ENCODE data around the gene ARRDC1.
"Not testable (repeated sequence)": the region's sequence is repeated elsewhere in the genome, so short reads cannot be mapped to it uniquely, and the experiment has no call there.

Gene ARRDC1

DNA sequence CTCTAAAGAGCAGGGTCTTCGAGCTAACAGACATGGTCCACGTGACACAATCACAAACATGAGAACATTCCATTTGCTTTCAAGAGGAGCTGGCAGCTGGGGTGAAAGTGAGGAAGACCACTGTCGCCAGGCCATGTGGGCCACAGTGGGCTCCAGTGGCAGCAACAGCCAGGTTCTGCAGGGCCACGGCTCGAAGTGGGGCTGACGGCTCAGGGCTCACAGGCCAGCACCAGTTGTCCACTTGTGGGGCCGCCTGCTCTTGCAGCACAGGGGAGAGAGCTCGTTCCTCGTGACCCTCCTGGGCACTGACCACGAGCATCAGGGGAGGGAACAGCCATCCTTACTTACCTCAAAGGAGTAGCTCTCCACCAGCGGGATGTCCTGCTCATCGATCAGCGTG, 17.2 kb upstream of the ARRDC1 start:
- no peak for FAIRE-seq

DNA sequence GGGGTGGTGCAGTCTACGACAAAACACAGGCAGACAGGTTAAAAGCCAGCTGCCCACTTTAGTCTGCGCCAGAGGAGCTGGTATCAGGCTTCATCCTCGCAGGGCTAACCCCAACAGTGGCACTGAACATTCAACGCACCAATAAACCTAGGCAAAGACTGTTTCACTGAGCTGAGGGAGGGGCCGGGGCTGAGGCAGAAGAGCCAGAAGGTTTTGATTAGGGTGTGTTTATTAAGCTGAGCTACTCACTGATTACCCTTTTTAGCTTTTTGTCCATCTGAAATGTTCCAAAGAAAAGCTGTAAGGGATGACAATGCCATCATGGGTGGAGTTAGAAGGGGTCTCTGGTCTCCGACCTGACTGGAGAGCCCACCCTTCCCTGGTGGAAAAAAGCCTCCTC, 16.6 kb upstream of the ARRDC1 start:
- FAIRE-seq = no peak

DNA sequence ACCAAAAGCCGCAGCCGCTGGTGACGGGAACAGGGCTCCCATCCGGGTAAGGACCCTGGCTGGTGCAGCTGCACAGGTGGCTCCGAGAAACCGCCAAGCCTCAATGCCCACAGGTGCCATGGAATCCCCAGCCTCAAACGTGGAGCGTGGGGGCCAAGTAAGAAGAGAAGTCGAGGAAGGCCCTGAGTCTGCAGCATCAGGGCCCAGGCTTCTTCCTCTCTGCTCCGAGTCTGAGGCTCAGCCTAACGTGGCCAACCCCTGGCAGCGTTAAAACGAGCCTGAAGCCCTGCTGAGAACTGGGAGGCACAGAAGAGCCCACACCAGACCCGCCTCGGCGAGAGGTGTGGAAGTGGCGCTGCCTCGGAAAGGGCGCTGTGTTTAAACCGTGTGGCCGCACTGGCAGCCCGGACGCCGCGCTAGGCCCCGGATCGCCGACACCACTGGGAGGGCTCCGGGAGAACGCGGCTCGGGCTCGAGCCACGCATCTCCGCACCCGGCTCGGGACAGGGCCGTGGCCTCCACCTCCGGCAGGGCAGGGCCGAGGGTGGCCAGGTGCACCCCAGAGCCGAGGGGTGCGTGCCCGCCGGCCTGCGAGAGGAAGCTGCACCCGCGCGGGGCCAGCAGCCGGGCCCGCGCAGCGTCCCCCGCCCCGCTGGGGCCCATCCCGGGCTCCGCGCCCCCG, 15.9 kb upstream of the ARRDC1 start:
- FAIRE-seq = no peak

DNA sequence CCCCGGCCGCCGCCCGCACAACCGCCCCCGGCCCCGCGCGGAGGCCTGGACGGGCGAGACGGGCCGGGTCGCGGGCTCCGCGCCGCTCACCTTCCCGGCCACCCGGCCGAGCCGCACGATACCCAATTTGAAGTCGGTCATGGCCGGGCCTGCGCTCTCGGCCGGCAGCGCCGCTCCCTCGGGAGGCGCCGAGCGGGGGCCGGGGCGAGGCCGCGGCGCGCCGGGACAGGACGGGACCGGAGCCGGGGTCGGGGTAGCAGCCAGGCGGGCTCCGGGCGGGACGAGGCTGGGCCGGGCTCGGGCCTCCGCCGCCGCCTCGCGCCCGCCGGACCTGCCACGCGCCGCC, 15.4 kb upstream of the ARRDC1 start:
- FAIRE-seq = no peak

DNA sequence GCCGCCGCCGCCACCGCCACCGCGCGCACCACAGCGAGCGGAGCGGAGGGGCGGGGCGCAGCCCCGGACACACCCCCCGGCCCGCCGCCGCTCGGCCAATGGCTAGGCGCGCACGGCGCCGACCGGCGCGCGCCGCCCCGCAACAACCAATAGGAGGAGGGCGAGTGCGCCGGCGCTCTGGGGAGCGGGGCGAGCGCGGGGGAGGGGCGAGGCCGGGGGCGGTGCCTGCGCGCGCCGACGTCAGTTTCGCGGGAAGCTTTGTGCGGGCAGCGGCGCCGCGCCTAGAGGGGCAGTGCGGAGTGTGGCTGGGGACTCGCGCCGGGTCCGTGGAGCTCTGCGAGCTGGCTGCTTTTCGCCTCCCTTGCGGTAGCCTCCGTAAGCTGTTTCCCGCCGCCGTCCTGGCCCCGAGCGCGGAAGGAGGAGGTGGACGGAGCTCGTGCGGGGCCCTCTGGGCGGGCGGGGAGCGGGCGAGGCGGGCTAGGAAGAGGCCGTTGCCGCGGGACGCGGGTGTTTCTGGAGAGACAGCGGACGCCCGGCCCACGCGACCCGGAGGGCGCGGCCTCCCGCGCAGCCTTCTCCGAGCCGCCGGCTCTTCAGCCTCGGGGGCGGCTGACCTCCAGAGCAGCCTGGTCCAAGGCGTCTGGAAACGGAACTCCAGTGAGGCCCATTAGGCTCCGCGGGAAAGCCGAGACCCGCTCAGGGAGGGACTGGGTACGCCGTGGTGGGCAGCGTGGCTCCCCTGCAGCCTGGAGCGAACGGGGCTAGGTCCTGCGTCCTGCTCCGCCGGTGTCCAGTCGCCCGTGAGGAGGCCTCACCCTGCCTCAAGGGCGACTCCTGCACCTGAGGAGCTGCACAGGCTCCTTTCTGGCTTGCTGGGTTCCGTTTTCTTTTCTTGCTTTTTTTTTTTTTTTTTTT, 14.8 kb upstream of the ARRDC1 start, which contains the start of gene ZMYND19:
TSS of gene ZMYND19 (minus strand) at position 44 of the 915 bp plus-strand sequence. CDS start 249 bp downstream, outside the sequence.
- FAIRE-seq = no peak

DNA sequence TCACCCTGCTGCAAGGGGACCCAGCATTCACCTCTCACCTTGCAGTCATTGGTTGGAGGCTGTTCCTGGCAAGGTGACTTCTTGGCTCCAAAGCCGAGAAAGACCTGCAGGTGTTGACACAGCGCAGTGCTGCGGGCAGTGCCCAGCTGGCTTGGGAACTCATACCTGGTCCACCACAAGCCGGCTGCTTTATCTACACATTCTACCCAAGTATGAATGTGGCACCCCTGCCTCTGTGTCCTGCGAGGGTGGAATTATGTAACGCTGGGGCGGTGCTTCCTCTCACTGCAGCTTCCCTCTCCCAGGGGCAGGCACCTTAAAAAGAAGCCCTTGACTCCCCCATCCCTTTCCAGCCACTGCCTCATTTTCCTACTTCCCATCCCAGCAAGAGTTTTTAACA, 12.7 kb upstream of the ARRDC1 start:
- FAIRE-seq = no peak

DNA sequence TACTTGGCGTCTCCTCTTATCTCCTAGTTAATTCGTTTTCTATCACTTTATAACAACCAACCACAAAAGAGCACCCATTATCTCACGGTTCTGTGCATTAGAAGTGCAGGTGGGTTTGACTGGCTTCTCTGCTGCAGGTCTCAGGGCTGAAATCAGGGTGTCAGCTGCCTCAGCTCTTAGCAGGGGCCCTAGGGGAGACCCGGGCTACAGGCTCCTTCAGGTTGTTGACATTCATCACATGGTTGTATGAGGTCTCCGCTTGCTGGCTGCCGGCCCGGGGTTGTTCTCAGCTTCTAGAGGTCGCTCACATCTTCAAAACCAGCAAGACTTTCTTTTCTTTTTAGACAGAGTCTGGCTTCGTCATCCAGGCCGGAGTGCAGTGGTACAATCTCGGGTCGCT, 12.3 kb upstream of the ARRDC1 start:
- no peak for FAIRE-seq

DNA sequence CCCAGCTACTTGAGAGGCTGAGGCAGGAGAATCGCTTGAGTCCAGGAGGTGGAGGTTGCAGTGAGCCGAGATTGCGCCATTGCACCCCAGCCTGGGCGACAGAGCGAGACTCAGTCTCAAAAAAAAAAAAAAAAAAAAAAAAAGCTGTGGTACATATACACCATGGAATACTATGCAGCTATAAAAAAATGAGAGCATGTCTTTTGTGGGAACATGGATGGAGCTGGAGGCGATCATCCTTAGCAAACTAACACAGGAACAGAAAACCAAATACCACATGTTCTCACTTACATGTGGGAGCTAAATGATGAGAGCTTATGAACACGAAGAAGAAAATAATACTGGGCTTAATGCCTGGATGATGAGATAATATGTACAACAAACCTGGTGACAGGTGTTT, 8.9 kb upstream of the ARRDC1 start:
- not testable (repeated sequence) for FAIRE-seq

DNA sequence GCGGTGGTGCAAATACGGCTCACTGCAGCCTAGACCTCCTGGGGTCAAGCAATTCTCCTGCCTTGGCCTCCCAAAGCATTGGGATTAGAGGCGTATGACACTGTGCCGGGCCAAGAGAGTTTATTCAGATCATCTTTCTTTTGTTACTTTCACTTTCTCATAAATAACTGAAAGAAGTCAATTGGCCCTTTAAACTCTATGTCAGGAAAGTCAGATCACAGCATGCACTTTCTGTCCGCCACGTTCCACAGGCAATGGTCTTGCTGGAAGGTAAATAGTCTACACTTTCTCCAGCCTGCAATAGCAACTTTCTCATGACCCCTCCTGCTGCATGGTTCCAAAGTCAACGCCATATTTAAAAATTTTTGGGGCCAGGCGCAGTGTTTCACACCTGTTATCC, 6.5 kb upstream of the ARRDC1 start:
- no peak for FAIRE-seq

DNA sequence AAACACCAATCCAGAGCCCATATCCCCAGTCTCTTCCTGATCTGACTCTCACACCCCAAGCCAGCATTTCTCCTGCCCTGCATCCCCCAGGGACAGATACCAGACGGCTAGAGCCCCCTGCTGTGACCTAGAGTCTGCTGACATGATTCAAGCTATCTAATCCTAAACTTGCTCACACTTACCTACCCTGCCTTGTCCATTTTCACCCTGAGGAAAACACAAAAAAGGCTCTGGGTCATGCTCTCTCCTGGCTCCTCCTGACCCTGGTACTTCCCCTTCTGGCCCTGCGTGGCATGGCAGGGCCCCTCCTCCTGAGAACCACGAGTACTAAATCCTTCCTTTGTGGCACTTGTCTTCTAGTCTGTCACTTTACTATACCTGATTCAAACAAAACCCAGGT, 2.8 kb upstream of the ARRDC1 start:
- FAIRE-seq = no peak

DNA sequence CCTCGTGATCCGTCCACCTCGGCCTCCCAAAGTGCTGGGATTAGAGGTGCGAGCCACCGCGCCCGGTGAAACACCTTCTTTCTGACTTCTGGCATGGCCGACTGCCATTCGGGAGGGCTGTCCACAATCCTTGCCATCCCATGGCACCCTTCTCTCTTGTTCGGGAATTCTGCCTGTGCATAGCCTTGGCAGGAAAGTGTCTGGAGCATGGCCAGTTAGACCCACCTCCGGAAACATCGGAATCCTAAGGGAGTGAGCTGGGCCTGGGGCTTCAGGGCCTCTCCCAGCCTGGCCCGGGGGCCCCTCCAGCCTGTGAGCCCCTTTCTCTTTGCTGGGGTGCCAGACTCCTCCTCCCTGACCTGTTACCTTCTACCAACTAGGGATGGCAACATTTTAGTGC, 1.6 kb upstream of the ARRDC1 start:
- no peak for FAIRE-seq

DNA sequence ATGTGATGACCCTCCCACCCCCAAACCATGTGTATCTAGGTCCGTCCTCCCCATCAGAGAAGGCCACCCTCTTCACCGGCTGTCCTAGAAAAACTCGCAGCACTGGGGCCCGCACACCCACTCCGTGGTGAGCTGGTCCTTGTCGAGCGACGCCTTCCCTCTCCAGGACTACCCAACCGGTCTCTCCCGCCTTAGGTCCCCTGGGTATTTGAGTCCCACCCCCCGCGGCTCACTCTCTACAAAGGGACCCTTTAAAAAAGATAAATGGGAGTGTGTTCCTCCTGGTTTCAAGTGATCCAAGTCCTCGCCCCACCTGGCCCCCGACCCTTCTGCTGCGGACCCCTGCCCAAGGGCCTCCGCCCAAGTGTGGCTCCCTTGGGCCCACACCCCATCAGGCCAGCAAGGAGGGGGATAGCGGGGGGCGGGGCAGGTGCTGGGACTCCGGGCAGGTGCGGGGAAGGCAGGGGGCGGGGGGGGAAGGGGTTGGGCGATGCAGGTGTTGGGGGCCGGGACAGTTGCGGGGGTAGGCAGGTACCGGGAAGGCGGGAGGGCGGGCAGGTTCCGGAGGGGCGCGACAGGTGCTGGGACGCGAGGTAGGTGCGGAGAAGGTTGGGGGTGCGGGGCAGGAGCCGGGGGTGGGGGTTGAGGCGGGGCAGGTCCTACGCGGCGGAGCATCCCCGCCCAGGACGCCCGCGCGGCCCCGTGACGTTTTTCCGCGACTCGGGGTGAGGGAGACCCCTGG, 970 bp upstream of the ARRDC1 start:
- no peak for FAIRE-seq

DNA sequence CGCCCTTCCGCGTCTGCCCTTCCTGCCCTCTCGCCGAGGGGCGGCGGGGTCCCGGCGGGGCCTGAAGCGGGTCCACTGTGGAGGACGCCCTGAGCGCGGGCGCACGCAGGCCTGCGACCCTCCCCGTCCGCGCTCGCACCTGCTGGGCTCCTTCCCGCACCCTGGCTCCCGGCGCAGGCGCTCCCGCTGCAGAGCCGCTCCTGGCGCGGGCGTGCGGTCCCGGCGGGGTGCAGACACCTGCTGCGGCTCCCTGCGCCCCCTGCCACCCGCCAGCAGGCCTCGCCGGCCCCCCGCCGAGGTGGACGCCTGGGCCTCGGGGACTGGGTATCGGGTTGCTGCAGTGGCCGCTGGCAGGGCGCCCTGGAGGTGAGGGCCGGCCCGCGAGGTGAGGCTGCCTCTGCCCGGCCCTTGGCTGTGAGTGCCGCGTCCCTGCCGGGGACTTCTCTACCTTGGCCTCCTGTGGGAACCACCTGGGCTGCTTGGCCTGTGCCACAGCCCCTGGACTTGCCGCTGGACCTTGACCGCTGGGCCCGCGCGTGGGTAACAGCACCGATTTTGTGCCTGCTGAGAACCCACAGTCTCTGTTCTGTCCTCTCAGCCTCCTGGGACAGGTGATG, 627 bp downstream of the ARRDC1 start:
- FAIRE-seq = no peak

DNA sequence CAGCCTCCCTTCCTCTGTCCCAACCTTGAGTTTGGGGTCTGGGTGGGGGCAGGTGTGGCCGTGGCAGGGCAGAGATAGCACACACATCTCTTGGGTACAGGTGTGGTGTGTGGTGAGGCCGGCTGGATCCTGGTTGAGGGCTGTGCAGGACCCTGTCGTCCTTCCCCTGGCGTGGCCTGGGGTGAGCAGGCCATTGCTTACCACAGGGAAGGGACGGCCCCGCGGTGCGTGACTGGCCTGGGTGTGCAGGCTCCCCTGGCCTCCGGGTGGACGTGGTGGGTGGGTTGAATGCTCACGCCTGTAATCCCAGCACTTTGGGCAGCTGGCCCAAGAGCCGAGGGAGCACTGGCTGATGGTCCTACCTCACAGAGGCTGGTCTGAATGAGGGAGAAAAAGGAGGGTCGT, 1.2 kb downstream of the ARRDC1 start:
- no peak for FAIRE-seq

DNA sequence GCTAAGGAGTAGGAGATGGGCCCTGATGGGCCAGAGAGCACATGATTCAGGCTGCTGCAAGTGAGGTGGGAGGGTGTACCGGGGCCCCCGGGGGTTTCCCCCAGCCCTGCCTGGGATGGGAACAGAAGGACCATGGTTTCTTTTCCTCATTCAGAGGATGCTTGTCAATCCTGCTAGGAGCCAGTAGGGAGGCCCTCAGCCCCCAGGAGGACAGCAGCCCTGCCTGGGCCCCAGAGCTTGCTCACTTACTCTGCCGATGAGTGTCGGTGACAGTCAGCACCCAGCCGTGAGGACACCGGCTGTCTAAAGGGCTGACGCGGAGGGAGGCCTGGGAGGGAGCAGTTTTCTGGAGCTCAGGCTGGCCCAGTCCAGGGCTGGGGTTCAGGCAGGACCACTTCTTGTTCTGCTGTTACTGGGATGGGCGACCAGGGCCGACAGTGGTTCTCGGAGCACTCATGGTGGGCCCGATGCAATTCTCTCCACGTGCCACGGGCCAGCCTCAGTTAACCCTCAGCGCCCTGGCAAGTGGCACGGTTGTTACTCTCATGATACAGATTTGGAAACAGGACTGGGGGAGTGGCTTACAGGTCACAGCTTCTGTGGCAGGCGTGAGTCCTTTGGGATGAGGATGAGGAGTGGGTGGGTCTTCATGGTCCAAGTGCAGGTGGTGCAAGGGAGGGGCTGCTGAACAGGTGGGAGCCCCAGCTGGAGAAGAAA, 1.8 kb downstream of the ARRDC1 start:
- no peak for FAIRE-seq

DNA sequence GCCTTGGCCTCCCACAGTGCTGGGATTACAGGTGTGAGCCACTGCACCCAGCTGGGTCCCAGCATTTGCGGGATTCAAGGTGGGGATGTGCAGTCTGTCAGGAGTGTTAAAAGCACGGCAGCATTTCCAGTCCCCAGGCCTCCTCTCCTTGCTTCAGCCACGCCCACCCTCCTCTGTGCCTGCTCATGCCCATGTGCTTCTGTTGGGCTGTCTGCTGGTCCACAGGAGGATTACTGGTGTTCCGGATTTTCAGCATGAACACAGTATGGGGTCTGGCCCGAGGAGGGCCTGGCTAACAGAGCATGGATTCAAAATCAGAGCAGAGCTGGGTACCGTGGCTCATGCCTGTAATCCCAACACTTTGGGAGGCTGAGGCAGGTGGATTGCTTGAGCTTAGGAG, 5.5 kb downstream of the ARRDC1 start:
- FAIRE-seq = no peak

DNA sequence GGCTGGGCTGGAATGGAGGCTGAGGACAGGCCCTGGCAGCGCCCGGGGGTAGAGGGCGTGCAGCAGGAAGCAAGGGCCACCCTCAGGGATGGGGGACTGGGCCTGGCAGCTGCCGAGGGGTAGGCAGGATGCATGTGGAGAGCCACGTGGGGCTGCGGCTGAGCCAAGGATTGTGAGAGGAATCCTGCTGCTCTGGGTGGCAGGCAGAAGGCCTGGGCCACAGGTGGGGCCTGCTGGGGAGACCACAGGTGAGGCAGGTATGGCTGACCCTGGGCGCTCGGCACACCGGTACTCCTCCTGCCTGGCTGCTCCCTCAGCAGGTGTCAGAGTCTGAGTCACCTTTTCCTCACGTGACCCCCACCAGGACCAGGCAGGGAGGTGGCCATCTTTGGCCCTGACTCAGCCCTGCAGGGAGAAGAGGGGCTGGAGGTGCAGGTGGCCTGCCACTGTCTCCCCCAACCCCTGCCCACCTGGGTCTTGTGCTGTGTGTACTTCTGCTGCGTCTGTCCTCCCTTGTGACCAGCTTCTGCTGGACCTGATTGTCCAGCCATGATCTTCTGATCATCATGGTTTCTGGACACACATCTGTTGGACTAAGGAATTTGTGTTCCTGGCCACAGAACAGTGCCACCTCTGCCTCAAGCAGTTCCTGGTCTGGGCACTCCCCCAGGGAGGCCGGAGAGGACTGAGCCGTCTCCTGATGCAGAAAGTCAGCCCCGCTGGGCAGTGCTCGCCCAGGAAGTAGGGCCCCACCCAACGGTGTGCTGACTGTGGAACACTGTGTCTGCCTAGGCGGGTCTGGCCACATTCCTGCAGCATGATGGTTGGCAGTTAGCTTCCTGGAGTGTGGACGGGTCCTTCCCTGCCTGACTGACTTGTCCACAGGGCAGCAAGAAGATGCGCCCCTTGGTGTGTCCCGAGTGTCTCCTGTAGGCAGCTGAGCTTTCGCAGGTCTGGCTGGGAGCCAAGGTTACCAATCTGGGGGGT, 6.4 kb downstream of the ARRDC1 start:
- no peak for FAIRE-seq

DNA sequence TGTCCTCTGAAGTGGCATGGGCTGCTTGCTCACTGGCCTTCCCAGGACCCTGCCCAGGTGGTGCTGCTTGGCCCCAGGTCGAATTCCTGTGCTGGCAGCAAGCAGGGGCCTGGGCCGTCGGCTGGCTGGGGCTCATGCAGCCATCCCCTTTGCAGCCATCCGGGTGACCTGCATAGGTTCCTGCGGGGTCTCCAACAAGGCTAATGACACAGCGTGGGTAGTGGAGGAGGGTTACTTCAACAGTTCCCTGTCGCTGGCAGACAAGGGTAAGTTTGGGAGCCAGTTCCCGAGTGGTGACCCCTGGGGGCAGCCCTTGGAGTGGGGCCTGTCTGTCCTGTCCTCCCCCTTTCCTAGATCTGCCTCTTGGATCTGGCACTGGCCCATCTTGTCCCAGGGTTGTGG, 7.3 kb downstream of the ARRDC1 start:
- no peak for FAIRE-seq

DNA sequence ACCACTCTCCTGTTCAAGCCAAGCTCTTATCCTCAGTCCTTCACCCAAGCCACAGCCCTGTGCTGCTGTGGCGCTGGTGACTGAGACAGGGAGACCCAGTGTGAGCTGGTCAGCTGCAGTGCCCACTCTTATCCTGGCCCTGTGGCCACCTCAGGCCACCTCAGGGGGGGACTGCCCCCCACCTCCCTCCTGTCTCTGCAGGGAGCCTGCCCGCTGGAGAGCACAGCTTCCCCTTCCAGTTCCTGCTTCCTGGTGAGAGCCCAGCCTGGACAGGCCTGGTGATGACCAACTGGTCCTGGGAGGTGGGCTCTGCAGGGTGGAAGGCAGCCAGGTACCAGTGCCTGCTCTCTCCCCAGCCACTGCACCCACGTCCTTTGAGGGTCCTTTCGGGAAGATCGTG, 7.8 kb downstream of the ARRDC1 start:
- FAIRE-seq = no peak

DNA sequence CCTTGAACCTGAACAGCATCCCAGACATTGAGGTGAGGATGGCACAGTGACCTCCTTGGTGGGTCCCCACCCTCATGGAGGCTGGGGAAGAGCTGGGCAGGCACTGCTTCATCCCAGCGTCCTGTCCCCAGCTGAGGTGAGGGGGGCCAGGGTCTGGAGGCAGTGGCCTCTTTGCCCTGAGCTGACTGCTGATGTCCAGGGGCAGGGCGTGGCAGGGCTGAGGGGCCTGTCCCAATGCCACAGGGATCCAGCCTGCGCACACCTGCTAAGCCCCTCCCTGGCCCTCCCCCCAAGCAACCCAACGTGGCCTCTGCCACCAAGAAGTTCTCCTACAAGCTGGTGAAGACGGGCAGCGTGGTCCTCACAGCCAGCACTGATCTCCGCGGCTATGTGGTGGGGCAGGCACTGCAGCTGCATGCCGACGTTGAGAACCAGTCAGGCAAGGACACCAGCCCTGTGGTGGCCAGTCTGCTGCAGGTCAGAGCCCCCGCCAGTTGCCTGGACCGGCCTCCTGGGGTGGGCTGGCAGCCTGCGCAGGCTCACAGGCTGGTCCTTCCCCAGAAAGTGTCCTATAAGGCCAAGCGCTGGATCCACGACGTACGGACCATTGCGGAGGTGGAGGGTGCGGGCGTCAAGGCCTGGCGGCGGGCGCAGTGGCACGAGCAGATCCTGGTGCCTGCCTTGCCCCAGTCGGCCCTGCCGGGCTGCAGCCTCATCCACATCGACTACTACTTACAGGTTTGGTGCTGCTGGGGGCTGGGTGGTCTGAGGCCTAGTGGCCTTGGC, 8.4 kb downstream of the ARRDC1 start:
- FAIRE-seq = no peak

Measured in endometrium (tissue), 2 donors.